WTC11 (cell line): ENCODE measurements around the gene CFAP57.

Experiments used
- GABPB1 ChIP-seq: sonication (generic); formaldehyde crosslinking; IDR thresholded peaks from 2 replicates; pipeline ENCODE4 v1.8.1; 2023; ENCODE audit warnings: mild to moderate bottlenecking, missing genetic modification reagents
- SMAD3 ChIP-seq: sonication (generic); formaldehyde crosslinking; IDR thresholded peaks from 2 replicates; pipeline ENCODE4 v1.8.0; 2022; ENCODE audit warnings: missing genetic modification reagents, mild to moderate bottlenecking, borderline replicate concordance
- TF ChIP-seq, protein P1 (sequence below): sonication (generic); formaldehyde crosslinking; IDR thresholded peaks from 2 replicates; pipeline ENCODE4 v1.8.0; 2023; ENCODE audit warnings: missing genetic modification reagents

DNA sequence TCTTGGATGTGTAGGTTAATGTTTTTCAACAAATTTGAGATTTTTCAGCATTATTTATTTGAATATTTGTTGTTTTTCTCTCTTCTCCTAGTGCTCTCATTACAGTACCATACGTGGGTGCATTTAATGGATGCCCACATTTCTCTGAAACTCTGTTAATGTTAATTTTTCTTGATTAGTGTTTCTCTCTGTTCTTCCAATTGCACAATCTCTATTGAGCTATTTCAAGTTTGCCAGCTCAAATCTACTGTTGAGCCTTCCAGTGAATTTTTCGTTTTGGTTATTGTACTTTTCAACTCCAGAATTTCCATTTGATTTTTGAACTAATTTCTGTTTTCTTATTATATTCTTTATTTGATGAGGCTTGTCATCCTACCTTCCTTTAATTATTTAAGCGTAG is 31.7 kb downstream of the CFAP57 start:
- TF ChIP-seq, protein P1, sequence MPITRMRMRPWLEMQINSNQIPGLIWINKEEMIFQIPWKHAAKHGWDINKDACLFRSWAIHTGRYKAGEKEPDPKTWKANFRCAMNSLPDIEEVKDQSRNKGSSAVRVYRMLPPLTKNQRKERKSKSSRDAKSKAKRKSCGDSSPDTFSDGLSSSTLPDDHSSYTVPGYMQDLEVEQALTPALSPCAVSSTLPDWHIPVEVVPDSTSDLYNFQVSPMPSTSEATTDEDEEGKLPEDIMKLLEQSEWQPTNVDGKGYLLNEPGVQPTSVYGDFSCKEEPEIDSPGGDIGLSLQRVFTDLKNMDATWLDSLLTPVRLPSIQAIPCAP (CRISPR knock-in tag) = no peak
- TF ChIP-seq GABPB1 (CRISPR knock-in tag) (no peak), SMAD3 (CRISPR knock-in tag) (no peak)
